Islet of Langerhans (tissue), 1 donor: ENCODE measurements around the gene TNS3.

Experiments used
- FAIRE-seq: peaks from one replicate; lab custom pipeline; 2011; peaks lifted over from hg19 to GRCh38; lab: Jason Lieb, UNC

Gene TNS3

DNA sequence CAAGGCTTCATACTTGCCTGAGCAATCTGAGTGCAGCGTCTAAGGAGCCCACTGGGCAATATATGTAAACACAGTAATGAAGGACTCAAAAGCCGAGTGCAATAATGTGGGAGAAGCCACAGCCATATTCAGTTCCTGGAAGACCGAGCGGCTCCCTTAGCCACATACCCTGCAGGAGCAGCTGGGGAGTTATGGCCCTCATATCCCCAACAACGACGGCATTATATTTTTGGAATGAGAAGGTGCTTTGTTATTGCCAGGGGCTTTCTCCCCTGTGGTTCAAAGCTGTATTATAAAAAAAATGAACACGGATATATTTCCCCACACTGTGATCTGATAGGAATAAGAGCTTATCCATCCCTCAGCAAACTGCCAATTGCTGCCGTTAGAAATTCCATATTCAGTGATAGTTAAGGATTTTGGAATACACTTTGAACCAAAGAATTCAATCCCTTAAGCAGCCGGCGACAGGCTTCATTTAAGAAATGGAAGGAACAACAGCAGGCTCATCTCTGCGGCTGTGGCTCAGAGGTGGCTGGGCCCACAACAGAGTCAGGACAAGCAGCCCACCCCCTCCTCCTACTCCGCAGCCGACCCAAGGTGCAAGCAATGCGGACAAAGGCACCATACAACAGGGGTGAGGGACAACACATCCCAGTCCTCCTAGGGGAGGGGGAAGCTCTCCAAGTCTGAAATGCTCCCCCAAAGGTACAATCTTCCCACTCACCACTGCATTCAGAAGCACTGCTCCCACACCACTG, 77.2 kb downstream of the TNS3 start:
- no peak for FAIRE-seq

- FAIRE-seq, result no peak
Observed at GRCh38 chr7:47503281-47503680, 78.6 kb downstream of the TNS3 start.

GRCh38 chr7:47502240-47502877, 79.6 kb downstream of the TNS3 start:
- FAIRE-seq, result no peak

DNA sequence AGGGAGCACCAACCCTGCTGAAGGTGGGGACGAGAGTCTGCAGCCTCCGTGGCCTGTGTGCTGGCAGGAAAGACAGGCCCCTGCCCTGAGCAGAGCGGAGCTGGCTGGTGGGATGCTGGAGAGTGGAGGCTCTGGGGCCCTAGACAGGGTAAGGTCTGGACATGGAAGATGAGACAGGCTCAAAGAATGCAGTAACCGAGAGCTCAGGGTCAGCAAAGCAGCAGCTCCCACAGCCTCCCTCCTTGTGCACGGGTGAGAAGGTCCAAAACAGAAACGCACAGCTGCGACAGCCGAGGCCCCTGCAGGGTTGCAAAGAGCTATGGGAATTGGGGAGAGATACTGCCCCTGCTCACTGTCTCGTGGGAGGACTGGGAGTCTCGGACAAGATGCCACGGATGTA, 80.5 kb downstream of the TNS3 start:
- no peak for FAIRE-seq

DNA sequence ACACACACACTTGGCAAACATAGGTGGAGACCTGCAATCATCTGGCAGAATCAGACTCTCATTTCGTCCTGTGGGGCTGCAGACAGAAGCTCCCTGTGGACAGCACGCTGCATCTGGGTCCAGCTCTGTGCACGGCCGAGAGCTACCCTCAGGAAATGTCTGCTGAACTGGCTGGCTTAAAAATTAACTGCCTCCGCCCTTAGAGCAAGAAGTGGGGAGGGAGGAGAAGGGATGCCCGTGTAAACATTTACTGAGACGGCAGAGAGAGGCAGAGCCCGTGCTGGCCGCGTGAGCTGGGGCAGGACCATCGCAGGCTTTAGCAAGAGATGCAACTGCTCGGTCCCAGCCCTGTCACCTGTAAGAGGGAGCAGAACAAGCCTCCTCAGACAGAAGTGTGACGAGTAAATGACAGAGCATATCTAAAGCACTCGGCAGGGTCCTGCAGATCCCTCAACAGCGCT, 81.8 kb downstream of the TNS3 start:
- FAIRE-seq, result no peak

- FAIRE-seq, result no peak
Observed at GRCh38 chr7:47498229-47499056, 83.5 kb downstream of the TNS3 start.

DNA sequence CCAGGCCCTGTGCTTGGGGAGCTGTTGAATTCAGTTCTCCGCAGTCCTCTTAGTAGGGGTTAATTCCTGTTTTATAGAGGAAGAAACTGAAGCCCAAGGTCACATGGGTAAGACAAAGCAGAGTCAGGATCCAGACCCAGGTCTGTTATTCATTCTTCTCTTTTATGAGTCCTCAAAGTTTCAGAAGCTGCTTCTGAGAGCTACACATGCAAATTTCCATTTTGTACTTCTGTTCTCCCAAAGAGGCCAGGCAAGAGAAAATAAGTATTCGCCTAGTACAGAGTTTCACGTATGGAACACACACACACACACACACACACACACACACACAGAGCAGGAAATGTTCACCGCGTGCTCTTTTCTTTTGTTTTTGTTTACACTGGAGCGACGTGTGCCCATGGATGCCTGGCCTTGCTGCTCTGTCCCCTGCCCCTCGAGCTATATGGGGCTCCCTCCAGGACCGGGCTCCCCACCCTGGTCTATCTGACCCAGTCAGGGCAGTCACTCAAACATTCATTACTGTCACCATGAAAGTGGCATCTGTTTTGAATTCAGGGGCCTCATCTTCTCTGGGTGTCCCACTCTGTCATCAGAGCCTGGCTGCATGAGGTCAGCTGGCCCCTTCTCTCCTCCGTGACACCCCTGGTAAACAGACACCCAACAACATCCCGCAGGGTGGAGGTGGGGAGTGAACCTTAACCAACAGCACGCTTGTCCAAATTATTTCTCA, 84.4 kb downstream of the TNS3 start:
- no peak for FAIRE-seq

GRCh38 chr7:47496666-47497065, 85.2 kb downstream of the TNS3 start:
- FAIRE-seq, result no peak

- FAIRE-seq, result no peak
Observed at GRCh38 chr7:47496056-47496665, 85.8 kb downstream of the TNS3 start.

- no peak for FAIRE-seq
Observed at GRCh38 chr7:47493976-47494911, 87.7 kb downstream of the TNS3 start.

DNA sequence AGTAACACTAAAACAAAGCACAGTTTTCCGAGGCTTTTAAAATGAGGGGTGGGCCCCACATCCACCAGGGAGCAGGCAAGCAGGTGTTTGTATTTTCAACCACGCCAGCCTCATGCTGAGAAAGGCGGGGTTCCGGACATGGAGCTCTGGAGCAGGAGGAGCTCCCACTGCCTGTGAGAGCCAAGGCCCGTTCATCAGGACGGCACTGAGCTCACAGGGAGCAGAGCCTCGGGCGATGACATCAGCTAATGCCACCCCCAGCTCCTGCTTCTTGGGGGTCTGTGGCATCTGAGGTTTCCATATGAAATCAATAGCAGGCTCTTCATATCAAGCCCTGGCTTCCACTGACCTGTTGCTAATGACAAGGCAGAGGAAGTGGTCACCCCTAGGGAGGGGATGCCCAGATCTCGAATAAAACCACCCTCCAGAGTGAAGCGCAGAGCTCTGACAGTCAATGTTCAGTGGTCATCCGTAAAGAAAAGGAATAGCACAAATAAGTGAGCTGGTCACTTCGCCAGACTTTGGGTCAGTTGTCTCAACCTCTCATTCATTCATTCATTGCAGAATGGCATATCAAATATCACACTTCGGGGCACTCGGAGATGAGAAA, 89.1 kb downstream of the TNS3 start:
- FAIRE-seq, result no peak

DNA sequence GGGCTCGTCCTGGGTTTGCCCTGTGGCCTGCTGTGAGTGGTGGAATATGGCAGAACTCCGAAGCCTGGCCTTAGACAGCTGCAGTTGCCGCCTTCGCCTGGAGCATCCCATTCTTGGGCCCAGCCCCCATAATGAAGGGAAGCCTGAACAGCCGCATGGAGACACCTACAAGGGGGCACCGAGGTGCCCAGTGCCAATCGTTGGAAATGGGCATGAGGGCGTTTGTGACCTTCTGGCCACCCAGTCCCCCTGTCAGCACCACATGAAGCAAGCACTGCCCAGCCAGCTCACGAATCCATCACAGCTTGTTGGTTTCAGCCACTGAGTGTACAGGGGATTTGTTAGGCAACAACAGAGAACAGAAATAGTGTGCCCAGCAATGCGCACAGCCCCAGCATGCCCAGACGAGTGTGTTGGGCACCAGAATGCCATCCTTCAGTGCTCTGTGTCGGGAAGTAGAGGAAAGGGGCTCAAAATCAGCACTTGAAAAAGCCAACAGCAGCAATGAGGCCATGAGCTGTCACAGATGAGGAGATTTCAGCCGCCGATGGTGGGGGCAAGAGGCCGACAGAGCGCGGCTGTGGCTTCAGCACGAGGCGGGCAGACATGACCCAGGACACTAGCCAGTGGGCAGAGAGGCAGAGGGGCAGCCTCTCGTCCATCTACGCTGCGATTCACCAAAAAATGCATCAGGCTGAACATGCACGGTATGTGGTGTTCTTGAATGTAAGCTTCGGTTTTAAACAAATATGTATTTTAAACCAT, 91.2 kb downstream of the TNS3 start:
- no peak for FAIRE-seq

GRCh38 chr7:47489624-47490023, 92.3 kb downstream of the TNS3 start:
- FAIRE-seq, result no peak

GRCh38 chr7:47488969-47489342, 93.0 kb downstream of the TNS3 start:
- FAIRE-seq, result no peak

- FAIRE-seq, result no peak
Observed at GRCh38 chr7:47488201-47488968, 93.5 kb downstream of the TNS3 start.

- FAIRE-seq, result no peak
Observed at GRCh38 chr7:47485640-47486435, 96.1 kb downstream of the TNS3 start.

GRCh38 chr7:47484923-47485639, 96.8 kb downstream of the TNS3 start:
- FAIRE-seq, result no peak
